GM21515 (cell line): ENCODE results near the gene PAH.

Experiments
- ATAC-seq: cut with Tn5 transposase; IDR thresholded peaks from one replicate; pipeline ENCODE4 v1.9.1; 2021; ENCODE audit not compliant: unreplicated experiment

PAH gene

GRCh38 chr12:102950950-102951619, 34.0 kb upstream of the PAH start:
- ATAC-seq, result no peak

- no peak for ATAC-seq
Measured at GRCh38 chr12:102950107-102950949, 33.3 kb upstream of the PAH start.

- ATAC-seq, result no peak
Measured at GRCh38 chr12:102948941-102949352, 31.9 kb upstream of the PAH start.

GRCh38 chr12:102946042-102946441, 29.0 kb upstream of the PAH start:
- no peak for ATAC-seq

GRCh38 chr12:102939670-102940222, 22.7 kb upstream of the PAH start:
- no peak for ATAC-seq

GRCh38 chr12:102939059-102939458, 22.0 kb upstream of the PAH start:
- ATAC-seq, result no peak

- no peak for ATAC-seq
Measured at GRCh38 chr12:102933168-102933567, 16.1 kb upstream of the PAH start.

- ATAC-seq, result no peak
Measured at GRCh38 chr12:102927220-102927619, 10.2 kb upstream of the PAH start.

GRCh38 chr12:102921240-102921639, 4.2 kb upstream of the PAH start:
- ATAC-seq, result no peak

- no peak for ATAC-seq
Measured at GRCh38 chr12:102920271-102920670, 3.2 kb upstream of the PAH start.

- ATAC-seq, result no peak
Measured at GRCh38 chr12:102918840-102919239, 1.8 kb upstream of the PAH start.

GRCh38 chr12:102916252-102917025, 605 bp downstream of the PAH start:
- no peak for ATAC-seq

- ATAC-seq, result no peak
Measured at GRCh38 chr12:102913453-102914226, 3.4 kb downstream of the PAH start.

GRCh38 chr12:102912258-102912657, 4.8 kb downstream of the PAH start:
- ATAC-seq, result no peak

- ATAC-seq, result no peak
Measured at GRCh38 chr12:102911320-102911719, 5.7 kb downstream of the PAH start.

- no peak for ATAC-seq
Measured at GRCh38 chr12:102910792-102911191, 6.3 kb downstream of the PAH start.

GRCh38 chr12:102910137-102910536, 6.9 kb downstream of the PAH start:
- ATAC-seq, result no peak

- no peak for ATAC-seq
Measured at GRCh38 chr12:102907918-102908317, 9.1 kb downstream of the PAH start.

GRCh38 chr12:102905229-102905628, 11.8 kb downstream of the PAH start:
- ATAC-seq, result no peak

GRCh38 chr12:102903337-102904007, 13.6 kb downstream of the PAH start:
- ATAC-seq, result no peak
